Tibial nerve (tissue), 4 donors: ENCODE data around the gene KLF18.

ENCODE experiments used
- EP300 ChIP-seq, 2 donors: sonication (generic); formaldehyde crosslinking; IDR thresholded peaks; one replicate each; pipeline ENCODE4 v1.6.1; 2017; ENCODE audit warnings: antibody characterized with exemption in 2 of 2, mild to moderate bottlenecking in 1 of 2
- POLR2A ChIP-seq, 2 donors: fragments of 450-650 bp; IDR thresholded peaks; one replicate each; pipeline ENCODE4 v1.6.1; 2017; ENCODE audit warnings: antibody characterized with exemption in 2 of 2, mild to moderate bottlenecking in 2 of 2, moderate library complexity in 2 of 2
- TF ChIP-seq, protein P1 (sequence below), 5 experiments: fragments of 200-600 bp in 3 of 5; fragments of 450-650 bp in 2 of 5; sonication (generic) in 3 of 5; IDR thresholded peaks; one replicate each; pipeline ENCODE4 v1.5.1; 2016 to 2019; ENCODE audit warnings: antibody characterized with exemption in 5 of 5, mild to moderate bottlenecking in 3 of 5, moderate library complexity in 2 of 5

DNA sequence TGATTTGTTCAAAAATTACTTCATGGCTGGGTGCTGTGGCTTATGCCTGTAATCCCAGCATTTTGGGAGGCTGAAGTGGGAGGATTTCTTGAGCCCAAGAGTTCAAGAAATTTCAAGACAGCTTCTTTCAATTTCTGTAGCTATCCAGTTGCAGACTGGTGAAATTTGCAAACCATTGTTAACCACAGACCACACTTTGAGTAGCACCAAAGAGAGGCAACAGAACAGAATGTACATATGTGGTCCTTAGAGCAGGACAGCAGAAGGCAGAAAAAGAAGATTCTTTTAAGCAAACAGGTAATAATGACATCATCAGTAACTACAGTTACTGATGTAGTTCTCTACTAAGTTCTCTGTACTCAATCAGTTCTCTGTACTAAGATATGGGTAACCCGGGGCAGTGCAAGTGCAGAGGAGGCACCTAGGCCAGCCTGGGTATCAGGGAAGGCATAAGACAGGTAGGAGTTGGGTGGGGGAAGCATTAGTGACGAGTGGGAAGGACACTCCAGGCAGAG is 28.3 kb downstream of the KLF18 start:
- TF ChIP-seq, protein P1, sequence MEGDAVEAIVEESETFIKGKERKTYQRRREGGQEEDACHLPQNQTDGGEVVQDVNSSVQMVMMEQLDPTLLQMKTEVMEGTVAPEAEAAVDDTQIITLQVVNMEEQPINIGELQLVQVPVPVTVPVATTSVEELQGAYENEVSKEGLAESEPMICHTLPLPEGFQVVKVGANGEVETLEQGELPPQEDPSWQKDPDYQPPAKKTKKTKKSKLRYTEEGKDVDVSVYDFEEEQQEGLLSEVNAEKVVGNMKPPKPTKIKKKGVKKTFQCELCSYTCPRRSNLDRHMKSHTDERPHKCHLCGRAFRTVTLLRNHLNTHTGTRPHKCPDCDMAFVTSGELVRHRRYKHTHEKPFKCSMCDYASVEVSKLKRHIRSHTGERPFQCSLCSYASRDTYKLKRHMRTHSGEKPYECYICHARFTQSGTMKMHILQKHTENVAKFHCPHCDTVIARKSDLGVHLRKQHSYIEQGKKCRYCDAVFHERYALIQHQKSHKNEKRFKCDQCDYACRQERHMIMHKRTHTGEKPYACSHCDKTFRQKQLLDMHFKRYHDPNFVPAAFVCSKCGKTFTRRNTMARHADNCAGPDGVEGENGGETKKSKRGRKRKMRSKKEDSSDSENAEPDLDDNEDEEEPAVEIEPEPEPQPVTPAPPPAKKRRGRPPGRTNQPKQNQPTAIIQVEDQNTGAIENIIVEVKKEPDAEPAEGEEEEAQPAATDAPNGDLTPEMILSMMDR (IDR thresholded peaks at IDR 0.05) = no peak
- TF ChIP-seq EP300 (IDR thresholded peaks at IDR 0.05) (no peak), POLR2A (IDR thresholded peaks at IDR 0.05) (no peak)
